Kidney epithelial cell (primary cell): Measurements from ENCODE around the gene FAM177B. TPM values are rescaled to one million over a fixed set of nuclear protein-coding genes. Genes with fewer than 3 reads are reported as not detected.
"Not testable (repeated sequence)": the region's sequence is repeated elsewhere in the genome, so short reads cannot be mapped to it uniquely, and the experiment has no call there.

Experiments used
- DNase-seq: peaks from one replicate; pipeline ENCODE4 v3.0.0-alpha.2; 2010; ENCODE audit warnings: low read depth
- H3K27me3 ChIP-seq: 2 replicates; pipeline ENCODE4 v1.6.0; 2011; ENCODE audit warnings: low read length; ENCODE audit not compliant: control insufficient read depth, insufficient read depth
- H3K36me3 ChIP-seq: 2 replicates; pipeline ENCODE4 v1.5.1; 2011; ENCODE audit warnings: low read length; ENCODE audit not compliant: control insufficient read depth, insufficient read depth
- H3K4me3 ChIP-seq: 2 replicates; pipeline ENCODE4 v1.5.1; 2011; ENCODE audit warnings: low read depth, mild to moderate bottlenecking, control low read depth, low read length
- CTCF ChIP-seq: IDR thresholded peaks from 2 replicates; pipeline ENCODE4 v1.5.1; 2011; ENCODE audit warnings: mild to moderate bottlenecking, moderate library complexity, low read length, control low read depth, inconsistent platforms; ENCODE audit not compliant: insufficient read depth, poor library complexity, severe bottlenecking
- total RNA-seq: library from RNA; depleted of rRNA; stranded (reverse); fragments of >200 nt; gene quantifications from 2 replicates; pipeline ENCODE4 v1.2.3, GENCODE V29; 2015

Gene FAM177B
- total RNA-seq, 1 donor from 2014 or later: not detected

DNA sequence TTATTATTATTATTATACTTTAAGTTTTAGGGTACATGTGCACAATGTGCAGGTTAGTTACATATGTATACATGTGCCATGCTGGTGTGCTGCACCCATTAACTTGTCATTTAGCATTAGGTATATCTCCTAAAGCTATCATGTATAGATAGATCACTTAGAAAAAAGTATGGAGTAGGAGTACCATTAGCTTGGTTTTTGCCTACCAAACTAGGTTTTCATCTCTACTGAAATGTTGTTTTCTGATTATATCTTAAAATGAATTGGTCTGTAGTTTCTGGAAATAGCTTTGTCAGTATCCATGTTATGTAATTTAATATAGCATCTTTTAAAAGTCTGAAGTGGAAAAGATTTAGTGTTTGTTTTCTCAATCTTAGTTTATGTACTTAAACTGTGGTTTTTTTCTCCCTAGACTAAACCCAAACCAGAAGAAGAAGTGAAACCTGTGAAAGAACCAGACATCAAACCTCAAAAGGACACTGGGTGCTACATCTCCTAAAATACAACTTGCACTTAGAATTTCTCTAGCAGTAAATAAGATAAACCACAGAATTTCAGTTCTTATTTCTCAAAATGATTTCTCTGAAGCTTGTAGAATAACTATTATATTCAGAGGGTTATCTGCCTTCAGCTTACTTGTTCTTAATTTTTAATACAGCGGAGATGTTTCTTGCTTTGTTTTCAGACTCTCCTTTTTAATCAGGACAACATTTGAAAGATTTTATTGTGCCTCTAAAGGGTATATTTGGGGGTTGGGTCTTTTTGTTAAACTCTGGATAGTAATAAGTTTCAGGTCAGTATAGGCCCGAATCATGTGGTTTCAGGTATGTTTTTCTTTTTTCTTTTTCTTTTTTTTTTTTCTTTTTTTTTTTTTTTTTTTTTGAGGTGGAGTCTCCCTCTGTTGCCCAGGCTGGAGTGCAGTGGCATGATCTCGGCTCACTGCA, 4.5 kb upstream of the FAM177B start:
- Histone ChIP-seq H3K36me3 (peaks cover 1% of the 10 kb centered on the region), H3K4me3 (no peak overlapping the region), H3K27me3 (no peaks in the 10 kb centered on the region)
- TF ChIP-seq CTCF: no peak
- no peak for DNase-seq

DNA sequence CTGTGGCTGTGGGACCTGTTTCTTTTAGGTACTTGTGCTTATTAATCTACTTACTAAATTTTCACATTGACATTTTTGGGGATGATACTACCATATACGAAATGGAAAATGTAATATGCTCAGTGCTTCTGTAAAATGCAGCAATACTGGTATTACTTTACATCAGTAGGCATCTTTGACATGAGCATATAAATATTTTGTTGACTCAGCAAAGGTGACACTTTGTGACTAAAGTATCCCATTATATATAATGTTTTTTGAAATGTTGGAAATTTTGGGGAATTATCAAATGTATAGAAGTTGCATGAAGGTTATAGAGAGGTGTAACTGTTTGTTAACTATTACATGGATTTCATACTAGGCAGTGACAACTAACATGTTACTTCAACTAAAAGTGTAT, 2.3 kb upstream of the FAM177B start:
- no peak for DNase-seq
- Histone ChIP-seq H3K27me3 (no peaks in the 10 kb centered on the region), H3K4me3 (no peak overlapping the region), H3K36me3 (no peaks in the 10 kb centered on the region)
- no peak for TF ChIP-seq CTCF

DNA sequence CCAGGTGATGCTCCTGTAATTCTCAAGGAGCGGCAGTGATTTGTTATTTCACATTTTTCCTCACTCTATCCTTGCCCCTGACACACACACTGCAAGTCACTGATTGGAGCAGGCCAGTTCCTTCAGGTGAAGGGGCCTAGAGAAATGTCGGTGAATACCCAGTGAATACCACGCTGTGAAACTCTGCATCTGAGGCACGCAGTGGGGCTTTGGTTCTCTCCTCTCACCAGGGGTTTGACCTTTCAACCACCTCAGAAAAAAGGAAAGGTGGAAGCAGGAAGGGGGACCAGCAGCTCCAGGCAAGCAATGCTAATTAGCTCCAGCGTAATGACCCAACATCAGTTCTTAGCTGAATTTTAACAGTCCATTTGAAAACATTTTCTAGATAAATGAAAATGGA, 532 bp upstream of the FAM177B start:
- no peak overlapping the region for H3K4me3 ChIP-seq
- DNase-seq: no peak
- H3K27me3 ChIP-seq: no peaks in the 10 kb centered on the region
- no peaks in the 10 kb centered on the region for H3K36me3 ChIP-seq
- no peak for TF ChIP-seq CTCF

- Histone ChIP-seq H3K36me3 (no peaks in the 10 kb centered on the region), H3K27me3 (no peaks in the 10 kb centered on the region), H3K4me3 (no peak overlapping the region)
- no peak for TF ChIP-seq CTCF
- no peak for DNase-seq
These were observed 2.5 kb downstream of the FAM177B start for GRCh38 chr1:222739465-222739864.

GRCh38 chr1:222739929-222740328, 2.9 kb downstream of the FAM177B start:
- H3K36me3 ChIP-seq: no peaks in the 10 kb centered on the region
- no peak for TF ChIP-seq CTCF
- DNase-seq: no peak
- H3K4me3 ChIP-seq: no peak overlapping the region
- no peaks in the 10 kb centered on the region for H3K27me3 ChIP-seq

DNA sequence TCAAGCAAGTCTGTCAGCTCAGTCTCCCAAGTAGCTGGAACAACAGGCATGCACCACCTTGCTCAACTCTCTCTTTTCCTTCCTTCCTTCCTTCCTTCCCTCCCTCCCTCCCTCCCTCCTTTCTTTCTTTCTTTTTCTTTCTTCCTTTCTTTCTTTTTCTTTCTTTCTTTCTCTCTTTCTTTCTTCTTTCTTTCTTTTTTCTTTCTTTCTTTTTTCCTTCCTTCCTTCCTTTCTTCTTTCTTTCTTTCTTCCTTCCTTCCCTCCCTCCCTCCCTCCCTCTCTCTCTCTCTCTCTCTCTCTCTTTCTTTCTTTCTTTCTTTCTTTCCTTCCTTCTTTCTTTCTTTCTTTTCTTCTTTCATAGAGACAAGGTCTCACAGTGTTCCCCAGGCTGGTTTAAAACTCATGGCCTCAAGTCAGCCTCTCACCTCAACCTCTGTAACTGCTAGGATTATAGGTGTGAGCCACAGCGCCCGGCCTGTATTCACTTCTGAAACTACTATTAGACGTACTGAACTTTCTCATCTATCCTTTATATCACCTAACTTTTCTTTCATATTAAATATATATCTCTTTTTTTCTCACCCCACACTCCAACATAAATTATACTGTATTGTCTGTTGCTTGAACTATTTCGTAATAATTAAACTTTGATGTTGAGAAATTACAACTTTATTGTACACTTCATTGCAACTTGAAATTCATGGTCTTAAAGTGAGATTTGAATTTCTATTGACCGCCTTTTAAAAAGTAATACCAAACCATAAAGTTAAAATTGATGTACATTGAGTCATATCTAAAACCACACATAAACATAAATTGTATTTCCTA, 4.8 kb downstream of the FAM177B start:
- not testable (repeated sequence) for H3K36me3 ChIP-seq, H3K4me3 ChIP-seq, H3K27me3 ChIP-seq, DNase-seq
